HCT116 (cell line): Measurements from ENCODE around the gene DDX28. TPM values are rescaled to one million over a fixed set of nuclear protein-coding genes. Genes with fewer than 3 reads are reported as not detected.
A peak's percentile ranks its signal among the peaks of the same experiment; 100 is the strongest.

ENCODE experiments used
- ATAC-seq: fragments of 200-7000 bp; cut with Tn5 transposase; 2 replicates; pipeline ENCODE4 v1.9.1; 2020; ENCODE audit warnings: mild to moderate bottlenecking, moderate library complexity
- BruUV-seq: library from RNA; stranded (reverse); fragments of 400-500 nt; replicated peaks from 2 replicates; lab custom pipeline; 2021; lab: Mats Ljungman, UMichigan
- CTCF ChIA-PET: fragments of 300-600 bp; sonication (Branson Sonifier 250); formaldehyde crosslinking; loops from one replicate; lab custom pipeline; 2021; ENCODE audit warnings: antibody characterized with exemption; lab: Charles Lee
- POLR2A ChIA-PET: fragments of 300-600, 350-600 bp; sonication (Branson Sonifier 250); formaldehyde crosslinking; loops from one replicate; lab custom pipeline; 2021; ENCODE audit warnings: antibody characterized with exemption; lab: Charles Lee
- RAD21 ChIA-PET, 2 experiments: fragments of 300-600 bp; sonication (Branson Sonifier 250); formaldehyde crosslinking; loops; one replicate each; lab custom pipeline; 2023; ENCODE audit warnings: low total read pairs in 2 of 2; ENCODE audit not compliant: uncharacterized antibody in 2 of 2, unreplicated experiment in 2 of 2, low non-redundant PET in 1 of 2; lab: Charles Lee
- DNase-seq: peaks from one replicate; pipeline ENCODE4 v3.0.0-alpha.2; 2010; ENCODE audit warnings: low read depth, low spot score
- H2AFZ ChIP-seq: fragments of 200-600 bp; shearing (Covaris generic), sonication (generic); 2 replicates; pipeline ENCODE4 v1.6.1; 2017; ENCODE audit warnings: low read depth, mixed run types, mixed read lengths, antibody characterized with exemption, low read length; ENCODE audit not compliant: poor library complexity, severe bottlenecking
- H3K27ac ChIP-seq: 2 replicates; pipeline ENCODE4 v1.5.1; 2012; ENCODE audit warnings: low read depth, low read length
- H3K27me3 ChIP-seq: fragments of 200-600 bp; sonication (generic); 2 replicates; pipeline ENCODE4 v1.6.1; 2016; ENCODE audit warnings: mixed run types, low read length, mixed read lengths; ENCODE audit not compliant: insufficient read depth
- H3K36me3 ChIP-seq, 2 experiments: fragments of 200-500 bp in 1 of 2; fragments of 200-600 bp in 1 of 2; sonication (Bioruptor generic) in 1 of 2; sonication (generic) in 1 of 2; 2 replicates each; pipeline versions ENCODE4 v1.5.1 to v1.6.1; 2014 to 2016; ENCODE audit warnings: low read length in 2 of 2, inconsistent platforms in 1 of 2, mixed read lengths in 1 of 2, mixed run types in 1 of 2; ENCODE audit not compliant: insufficient read depth in 2 of 2, control insufficient read depth in 1 of 2
- H3K4me1 ChIP-seq, 2 experiments: fragments of 200-600 bp in 1 of 2; sonication (generic) in 1 of 2; 2 replicates each; pipeline versions ENCODE4 v1.5.1 to v1.6.1; 2012 to 2017; ENCODE audit warnings: low read length in 2 of 2, inconsistent platforms in 1 of 2, mild to moderate bottlenecking in 1 of 2, mixed read lengths in 1 of 2, mixed run types in 1 of 2, moderate library complexity in 1 of 2; ENCODE audit not compliant: insufficient read depth in 2 of 2, control insufficient read depth in 1 of 2
- H3K4me2 ChIP-seq: fragments of 200-600 bp; sonication (generic); 2 replicates; pipeline ENCODE4 v1.6.1; 2017; ENCODE audit warnings: mixed run types, low read length, mixed read lengths
- H3K4me3 ChIP-seq, 2 experiments: fragments of 200-600 bp in 1 of 2; sonication (generic) in 1 of 2; replicated peaks in 1 of 2; 2 replicates each; pipeline ENCODE4 v1.5.1; 2011 to 2016; ENCODE audit warnings: low read length in 2 of 2, control low read depth in 1 of 2, low read depth in 1 of 2, mild to moderate bottlenecking in 1 of 2, mixed read lengths in 1 of 2, mixed run types in 1 of 2
- H3K79me2 ChIP-seq: fragments of 200-600 bp; sonication (generic); 2 replicates; pipeline ENCODE4 v1.6.1; 2017; ENCODE audit warnings: mild to moderate bottlenecking, mixed run types, low read length, moderate library complexity, mixed read lengths; ENCODE audit not compliant: insufficient read depth
- H3K9ac ChIP-seq: fragments of 200-600 bp; sonication (generic); 2 replicates; pipeline ENCODE4 v1.6.1; 2016; ENCODE audit warnings: low read length, mixed read lengths
- H3K9me2 ChIP-seq: fragments of 200-600 bp; sonication (generic), shearing (Covaris generic); 2 replicates; pipeline ENCODE4 v1.6.1; 2017; ENCODE audit warnings: mixed run types, mild to moderate bottlenecking, moderate library complexity; ENCODE audit not compliant: insufficient read depth
- H3K9me3 ChIP-seq, 2 experiments: fragments of 200-500 bp in 1 of 2; fragments of 200-600 bp in 1 of 2; sonication (Bioruptor generic) in 1 of 2; sonication (generic) in 1 of 2; 2 replicates each; pipeline ENCODE4 v1.6.1; 2014 to 2017; ENCODE audit warnings: low read length in 2 of 2, mixed read lengths in 2 of 2, inconsistent platforms in 1 of 2, low read depth in 1 of 2, mild to moderate bottlenecking in 1 of 2, mixed run types in 1 of 2, moderate library complexity in 1 of 2; ENCODE audit not compliant: control insufficient read depth in 1 of 2, insufficient read depth in 1 of 2
- H4K20me1 ChIP-seq: fragments of 200-600 bp; sonication (generic), shearing (Covaris generic); 2 replicates; pipeline ENCODE4 v1.6.1; 2017; ENCODE audit warnings: mixed run types, mild to moderate bottlenecking, moderate library complexity; ENCODE audit not compliant: insufficient read depth
- EGR1 ChIP-seq: IDR thresholded peaks from 2 replicates; pipeline ENCODE4 v1.6.1; 2012; ENCODE audit warnings: low read depth
- EZH2 ChIP-seq: fragments of 200-600 bp; sonication (generic); IDR thresholded peaks from 2 replicates; pipeline ENCODE4 v1.6.1; 2017; ENCODE audit warnings: antibody characterized with exemption, mixed run types
- EZH2phosphoT487 ChIP-seq: fragments of 200-600 bp; IDR thresholded peaks from 2 replicates; pipeline ENCODE4 v1.6.1; 2018; ENCODE audit warnings: antibody characterized with exemption, borderline replicate concordance
- FOSL1 ChIP-seq: IDR thresholded peaks from 2 replicates; pipeline ENCODE4 v1.6.1; 2012; ENCODE audit warnings: low read depth
- JUND ChIP-seq: IDR thresholded peaks from 2 replicates; pipeline ENCODE4 v1.6.1; 2012
- POLR2A ChIP-seq: IDR thresholded peaks from 2 replicates; pipeline ENCODE4 v1.7.0; 2011; ENCODE audit warnings: borderline replicate concordance; ENCODE audit not compliant: insufficient read depth, insufficient read length; ENCODE audit errors: extremely low read depth
- POLR2AphosphoS5 ChIP-seq: IDR thresholded peaks from 2 replicates; pipeline ENCODE4 v1.6.1; 2011; ENCODE audit warnings: mild to moderate bottlenecking, low read depth, low read length, moderate library complexity
- SRF ChIP-seq: IDR thresholded peaks from 2 replicates; pipeline ENCODE4 v1.6.1; 2012; ENCODE audit warnings: low read depth
- TCF7L2 ChIP-seq: IDR thresholded peaks from 2 replicates; pipeline ENCODE4 v1.7.0; 2011; ENCODE audit warnings: borderline replicate concordance, inconsistent platforms; ENCODE audit not compliant: insufficient read depth, insufficient read length; ENCODE audit errors: extremely low read depth
- ZNF274 ChIP-seq: fragments of 200-500 bp; sonication (Bioruptor generic); IDR thresholded peaks from 2 replicates; pipeline ENCODE4 v1.6.1; 2014; ENCODE audit warnings: mild to moderate bottlenecking, low read depth, low read length, inconsistent platforms
- intact Hi-C: fragments of 100-400 bp; cut with micrococcal nuclease; formaldehyde crosslinking; loops from 2 replicates; pipeline ENCODE4 v1.10.0; 2022
- total RNA-seq: library from RNA; stranded (reverse); gene quantifications from one replicate; pipeline ENCODE4 v1.2.1, GENCODE V29; 2021; ENCODE audit not compliant: unreplicated experiment
- TF ChIP-seq, protein P1 (sequence below), 3 experiments: fragments of 200-600 bp in 1 of 3; sonication (generic) in 1 of 3; IDR thresholded peaks in 2 of 3; conservative IDR thresholded peaks in 1 of 3; 2 replicates each; pipeline ENCODE4 v1.5.1; 2012 to 2017; ENCODE audit warnings: low read depth in 2 of 3, low read length in 2 of 3, antibody characterized with exemption in 1 of 3, borderline replicate concordance in 1 of 3, control low read depth in 1 of 3, mild to moderate bottlenecking in 1 of 3, mixed read lengths in 1 of 3, mixed run types in 1 of 3, moderate library complexity in 1 of 3; ENCODE audit not compliant: insufficient read depth in 1 of 3
- TF ChIP-seq, protein P2 (sequence below): IDR thresholded peaks from 2 replicates; pipeline ENCODE4 v1.6.1; 2012
- TF ChIP-seq, protein P3 (sequence below): IDR thresholded peaks from 2 replicates; pipeline ENCODE4 v1.6.1; 2011; ENCODE audit warnings: mild to moderate bottlenecking, low read length, moderate library complexity; ENCODE audit not compliant: insufficient replicate concordance; ENCODE audit errors: extremely low read depth

Gene DDX28
- total RNA-seq, 1 experiment from 2014 or later: 13.8 TPM

DNA sequence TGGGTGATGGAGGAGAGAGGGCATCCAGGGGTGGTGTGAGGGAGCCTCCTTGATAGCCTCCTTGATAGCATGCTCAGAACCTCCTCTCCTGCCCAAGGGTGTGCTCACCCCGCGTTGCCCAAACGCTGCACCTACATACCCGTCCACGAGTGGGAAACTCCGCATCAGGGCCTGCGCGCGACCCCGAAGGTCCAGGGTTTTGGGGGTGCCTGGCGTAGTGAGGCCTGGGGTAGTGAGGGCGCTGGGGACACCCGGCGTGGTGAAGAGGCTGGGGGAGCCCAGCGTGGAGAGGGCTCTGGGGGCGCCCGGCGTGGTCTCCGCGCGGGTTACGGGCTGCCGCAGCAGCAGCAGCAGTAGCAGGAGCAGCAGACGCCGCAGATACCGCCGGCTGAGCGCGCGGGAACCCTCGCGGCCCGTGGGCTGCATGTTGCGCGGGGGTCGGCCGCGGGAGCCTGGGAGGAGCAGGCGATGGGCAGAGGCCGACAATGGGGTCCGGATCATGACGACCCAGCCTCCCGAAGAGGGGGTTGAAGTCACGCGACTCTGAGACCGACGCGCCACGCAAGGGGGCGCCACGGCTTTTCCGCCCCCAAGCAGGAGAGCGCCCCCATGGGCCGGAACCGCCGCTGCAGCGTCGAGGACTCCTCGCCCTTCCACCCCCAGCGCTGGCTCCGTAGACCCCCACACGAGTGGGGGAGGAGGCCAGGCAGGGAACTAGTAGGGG is 42.9 kb downstream of the DDX28 start, which contains the start of gene DPEP3:
Gene DPEP3, minus strand, starts transcription at position 545 of the 724 bp plus-strand sequence. Its CDS starts 119 bp downstream, at position 426.
- H3K27ac ChIP-seq: no peak within 1 kb of the TSS
- H3K36me3 ChIP-seq: no peaks in the 10 kb centered on the region
- ATAC-seq (no peak), DNase-seq (no peak)
- H3K79me2 ChIP-seq: no peaks in the 10 kb centered on the region
- no peak within 1 kb of the TSS for H2AFZ ChIP-seq
- BruUV-seq: no TSS peak
- H3K9me3 ChIP-seq: no peaks in the 10 kb centered on the region
- H3K4me1 ChIP-seq: no peaks in the 10 kb centered on the region
- ChIA-PET POLR2A (no interaction called here), CTCF (interaction anchor here (1.4 kb wide), 1 partner anchor 18 kb away, joined by 4 read pairs; the partner anchor contains the start of gene DPEP2), RAD21 (no interaction called here)
- no peak within 1 kb of the TSS for H3K4me3 ChIP-seq
- intact Hi-C loops: no loop called here
- H3K27me3 ChIP-seq: no peaks in the 10 kb centered on the region
- TF ChIP-seq SRF: no peak
- TF ChIP-seq, protein P1, sequence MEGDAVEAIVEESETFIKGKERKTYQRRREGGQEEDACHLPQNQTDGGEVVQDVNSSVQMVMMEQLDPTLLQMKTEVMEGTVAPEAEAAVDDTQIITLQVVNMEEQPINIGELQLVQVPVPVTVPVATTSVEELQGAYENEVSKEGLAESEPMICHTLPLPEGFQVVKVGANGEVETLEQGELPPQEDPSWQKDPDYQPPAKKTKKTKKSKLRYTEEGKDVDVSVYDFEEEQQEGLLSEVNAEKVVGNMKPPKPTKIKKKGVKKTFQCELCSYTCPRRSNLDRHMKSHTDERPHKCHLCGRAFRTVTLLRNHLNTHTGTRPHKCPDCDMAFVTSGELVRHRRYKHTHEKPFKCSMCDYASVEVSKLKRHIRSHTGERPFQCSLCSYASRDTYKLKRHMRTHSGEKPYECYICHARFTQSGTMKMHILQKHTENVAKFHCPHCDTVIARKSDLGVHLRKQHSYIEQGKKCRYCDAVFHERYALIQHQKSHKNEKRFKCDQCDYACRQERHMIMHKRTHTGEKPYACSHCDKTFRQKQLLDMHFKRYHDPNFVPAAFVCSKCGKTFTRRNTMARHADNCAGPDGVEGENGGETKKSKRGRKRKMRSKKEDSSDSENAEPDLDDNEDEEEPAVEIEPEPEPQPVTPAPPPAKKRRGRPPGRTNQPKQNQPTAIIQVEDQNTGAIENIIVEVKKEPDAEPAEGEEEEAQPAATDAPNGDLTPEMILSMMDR (IDR thresholded peaks at IDR 0.05 in 2 of 3, conservative IDR thresholded peaks at IDR 0.05 in 1 of 3; ENCODE audit: borderline replicate concordance in 1 of 3, insufficient read depth in 1 of 3, low read depth in 2 of 3, low read length in 2 of 3): peak in 2 of 3 experiments; percentile 6 to 24; a peak in 1 of 6 replicates
- no peak within 1 kb of the TSS for H3K4me2 ChIP-seq
- no peaks in the 10 kb centered on the region for H4K20me1 ChIP-seq
- H3K9me2 ChIP-seq: no peaks in the 10 kb centered on the region
- H3K9ac ChIP-seq: no peak within 1 kb of the TSS

GRCh38 chr16:67977469-67978227 is 45.4 kb downstream of the DDX28 start:
- no peaks in the 10 kb centered on the region for H3K4me1 ChIP-seq
- BruUV-seq: no TSS peak
- H3K9ac ChIP-seq: no peak overlapping the region
- no peak overlapping the region for H2AFZ ChIP-seq
- POLR2A ChIA-PET: no interaction called here
- no peak overlapping the region for H3K4me3 ChIP-seq
- H3K27me3 ChIP-seq: no peaks in the 10 kb centered on the region
- H4K20me1 ChIP-seq: no peaks in the 10 kb centered on the region
- intact Hi-C loops: no loop called here
- no peaks in the 10 kb centered on the region for H3K9me3 ChIP-seq
- TF ChIP-seq POLR2AphosphoS5 (no peak), EGR1 (no peak), POLR2A (no peak), ZNF274 (no peak), EZH2phosphoT487 (no peak), EZH2 (no peak), JUND (no peak), FOSL1 (no peak), TCF7L2 (no peak)
- TF ChIP-seq, protein P2, sequence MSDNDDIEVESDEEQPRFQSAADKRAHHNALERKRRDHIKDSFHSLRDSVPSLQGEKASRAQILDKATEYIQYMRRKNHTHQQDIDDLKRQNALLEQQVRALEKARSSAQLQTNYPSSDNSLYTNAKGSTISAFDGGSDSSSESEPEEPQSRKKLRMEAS: no peak
- TF ChIP-seq, protein P3, sequence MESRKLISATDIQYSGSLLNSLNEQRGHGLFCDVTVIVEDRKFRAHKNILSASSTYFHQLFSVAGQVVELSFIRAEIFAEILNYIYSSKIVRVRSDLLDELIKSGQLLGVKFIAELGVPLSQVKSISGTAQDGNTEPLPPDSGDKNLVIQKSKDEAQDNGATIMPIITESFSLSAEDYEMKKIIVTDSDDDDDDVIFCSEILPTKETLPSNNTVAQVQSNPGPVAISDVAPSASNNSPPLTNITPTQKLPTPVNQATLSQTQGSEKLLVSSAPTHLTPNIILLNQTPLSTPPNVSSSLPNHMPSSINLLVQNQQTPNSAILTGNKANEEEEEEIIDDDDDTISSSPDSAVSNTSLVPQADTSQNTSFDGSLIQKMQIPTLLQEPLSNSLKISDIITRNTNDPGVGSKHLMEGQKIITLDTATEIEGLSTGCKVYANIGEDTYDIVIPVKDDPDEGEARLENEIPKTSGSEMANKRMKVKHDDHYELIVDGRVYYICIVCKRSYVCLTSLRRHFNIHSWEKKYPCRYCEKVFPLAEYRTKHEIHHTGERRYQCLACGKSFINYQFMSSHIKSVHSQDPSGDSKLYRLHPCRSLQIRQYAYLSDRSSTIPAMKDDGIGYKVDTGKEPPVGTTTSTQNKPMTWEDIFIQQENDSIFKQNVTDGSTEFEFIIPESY: no peak
- H3K9me2 ChIP-seq: no peaks in the 10 kb centered on the region
- H3K27ac ChIP-seq: no peak overlapping the region
- CTCF ChIA-PET: no interaction called here
- DNase-seq: no peak
- H3K4me2 ChIP-seq: no peak overlapping the region
- peak; percentile 57 for ATAC-seq
- H3K36me3 ChIP-seq: no peaks in the 10 kb centered on the region
- RAD21 ChIA-PET: no interaction called here
- H3K79me2 ChIP-seq: no peaks in the 10 kb centered on the region
